ENCODE measurements around the gene THSD4.
"Not testable (repeated sequence)": the region's sequence is repeated elsewhere in the genome, so short reads cannot be mapped to it uniquely, and the experiment has no call there.

THSD4 gene

GRCh38 chr15:71194286-71194685, 79.0 kb downstream of the THSD4 start:
- no peak for DNase-seq

- DNase-seq: no peak
Observed at GRCh38 chr15:71195242-71195641, 80.0 kb downstream of the THSD4 start.

GRCh38 chr15:71197620-71198019, 82.3 kb downstream of the THSD4 start:
- DNase-seq: no peak

GRCh38 chr15:71198846-71199245, 83.6 kb downstream of the THSD4 start:
- DNase-seq: no peak

GRCh38 chr15:71199384-71200351, 84.4 kb downstream of the THSD4 start:
- DNase-seq: no peak

GRCh38 chr15:71201477-71201876, 86.2 kb downstream of the THSD4 start:
- DNase-seq: no peak

GRCh38 chr15:71202712-71203111, 87.4 kb downstream of the THSD4 start:
- DNase-seq: no peak

- DNase-seq: no peak
Observed at GRCh38 chr15:71203586-71204474, 88.6 kb downstream of the THSD4 start.

GRCh38 chr15:71207141-71207540, 91.9 kb downstream of the THSD4 start:
- no peak for DNase-seq

GRCh38 chr15:71212146-71212545, 96.9 kb downstream of the THSD4 start:
- no peak for DNase-seq

- not testable (repeated sequence) for DNase-seq
Observed at GRCh38 chr15:71213943-71214342, 98.7 kb downstream of the THSD4 start.

- DNase-seq: no peak
Observed at GRCh38 chr15:71215126-71215894, 100.0 kb downstream of the THSD4 start.

- DNase-seq: no peak
Observed at GRCh38 chr15:71218272-71218805, 103.1 kb downstream of the THSD4 start.

GRCh38 chr15:71219101-71219500, 103.8 kb downstream of the THSD4 start:
- no peak for DNase-seq

- DNase-seq: no peak
Observed at GRCh38 chr15:71219645-71220044, 104.4 kb downstream of the THSD4 start.

GRCh38 chr15:71220828-71221227, 105.6 kb downstream of the THSD4 start:
- no peak for DNase-seq

GRCh38 chr15:71221417-71221816, 106.1 kb downstream of the THSD4 start:
- no peak for DNase-seq

- no peak for DNase-seq
Observed at GRCh38 chr15:71223516-71223915, 108.2 kb downstream of the THSD4 start.

- DNase-seq: no peak
Observed at GRCh38 chr15:71224024-71224423, 108.8 kb downstream of the THSD4 start.

- DNase-seq: no peak
Observed at GRCh38 chr15:71225851-71226250, 110.6 kb downstream of the THSD4 start.

GRCh38 chr15:71226536-71227455, 111.5 kb downstream of the THSD4 start:
- no peak for DNase-seq
